H9 (cell line): ENCODE results near the gene TRAF5. TPM values are rescaled to one million over a fixed set of nuclear protein-coding genes. Genes with fewer than 3 reads are reported as not detected.

Experiments
- DNase-seq: peaks from one replicate; pipeline ENCODE4 v3.0.0-alpha.2; 2017
- H2AFZ ChIP-seq: one replicate; pipeline ENCODE4 v1.6.1; 2013; ENCODE audit warnings: mild to moderate bottlenecking, low read length, control low read depth, moderate library complexity
- H2AK5ac ChIP-seq: 2 replicates; pipeline ENCODE4 v1.6.1; 2013; ENCODE audit warnings: low read length, control low read depth, mixed read lengths; ENCODE audit not compliant: insufficient read length
- H2BK120ac ChIP-seq: one replicate; pipeline ENCODE4 v1.6.1; 2013; ENCODE audit warnings: low read depth, mild to moderate bottlenecking, low read length, control low read depth, inconsistent platforms; ENCODE audit not compliant: poor library complexity, severe bottlenecking
- H2BK12ac ChIP-seq: 2 replicates; pipeline ENCODE4 v1.6.1; 2013; ENCODE audit warnings: low read length, control low read depth, mixed read lengths, low read depth; ENCODE audit not compliant: insufficient read length
- H2BK15ac ChIP-seq: 2 replicates; pipeline ENCODE4 v1.6.1; 2013; ENCODE audit warnings: low read depth, low read length, control low read depth
- H2BK20ac ChIP-seq: one replicate; pipeline ENCODE4 v1.6.1; 2013; ENCODE audit warnings: low read depth, mild to moderate bottlenecking, low read length, control low read depth, inconsistent platforms; ENCODE audit not compliant: poor library complexity, severe bottlenecking
- H2BK5ac ChIP-seq: 2 replicates; pipeline ENCODE4 v1.6.1; 2013; ENCODE audit warnings: low read length, control low read depth, mixed read lengths; ENCODE audit not compliant: insufficient read length
- H3K14ac ChIP-seq: 2 replicates; pipeline ENCODE4 v1.6.1; 2013; ENCODE audit warnings: low read length, control low read depth; ENCODE audit not compliant: insufficient read depth
- H3K18ac ChIP-seq: 2 replicates; pipeline ENCODE4 v1.6.1; 2013; ENCODE audit warnings: low read depth, mild to moderate bottlenecking, mixed read lengths, low read length, control low read depth; ENCODE audit not compliant: insufficient read length
- H3K23ac ChIP-seq: 2 replicates; pipeline ENCODE4 v1.6.1; 2013; ENCODE audit warnings: low read length, control low read depth, mixed read lengths, low read depth; ENCODE audit not compliant: insufficient read length
- H3K23me2 ChIP-seq: 2 replicates; pipeline ENCODE4 v1.6.1; 2013; ENCODE audit warnings: low read depth, mild to moderate bottlenecking, mixed read lengths, low read length, control low read depth; ENCODE audit not compliant: insufficient read length, poor library complexity, severe bottlenecking
- H3K27ac ChIP-seq: 2 replicates; pipeline ENCODE4 v1.5.1; 2013; ENCODE audit warnings: low read length, control low read depth, mixed read lengths, low read depth; ENCODE audit not compliant: insufficient read length
- H3K27me3 ChIP-seq: 2 replicates; pipeline ENCODE4 v1.6.1; 2013; ENCODE audit warnings: low read length, control low read depth, inconsistent platforms; ENCODE audit not compliant: insufficient read depth
- H3K4ac ChIP-seq: 2 replicates; pipeline ENCODE4 v1.6.1; 2013; ENCODE audit warnings: low read depth, mild to moderate bottlenecking, control low read depth, inconsistent platforms, low read length, moderate library complexity
- H3K4me1 ChIP-seq: 2 replicates; pipeline ENCODE4 v1.6.1; 2013; ENCODE audit warnings: low read length, control low read depth, inconsistent platforms; ENCODE audit not compliant: insufficient read depth
- H3K4me2 ChIP-seq: 2 replicates; pipeline ENCODE4 v1.6.1; 2013; ENCODE audit warnings: low read length, control low read depth, mixed read lengths; ENCODE audit not compliant: insufficient read length, insufficient read depth
- H3K56ac ChIP-seq: 2 replicates; pipeline ENCODE4 v1.6.1; 2013; ENCODE audit warnings: low read depth, mild to moderate bottlenecking, mixed read lengths, low read length, control low read depth; ENCODE audit not compliant: insufficient read length
- H3K79me1 ChIP-seq: 2 replicates; pipeline ENCODE4 v1.6.1; 2013; ENCODE audit warnings: low read depth, mild to moderate bottlenecking, moderate library complexity, low read length, control low read depth, inconsistent platforms; ENCODE audit not compliant: insufficient read depth, poor library complexity, severe bottlenecking
- H3K79me2 ChIP-seq: 2 replicates; pipeline ENCODE4 v1.6.1; 2013; ENCODE audit warnings: low read length, control low read depth, inconsistent platforms; ENCODE audit not compliant: insufficient read depth
- H3K9ac ChIP-seq: 2 replicates; pipeline ENCODE4 v1.6.1; 2013; ENCODE audit warnings: low read length, control low read depth, mixed read lengths; ENCODE audit not compliant: insufficient read length; ENCODE audit errors: extremely low read depth
- H3K9me3 ChIP-seq: one replicate; pipeline ENCODE4 v1.6.1; 2013; ENCODE audit warnings: low read depth, low read length, inconsistent platforms; ENCODE audit not compliant: control insufficient read depth
- H3T11ph ChIP-seq: one replicate; pipeline ENCODE4 v1.6.1; 2013; ENCODE audit warnings: mild to moderate bottlenecking, low read length, control low read depth, inconsistent platforms
- H4K20me1 ChIP-seq: one replicate; pipeline ENCODE4 v1.6.1; 2013; ENCODE audit not compliant: control insufficient read depth, insufficient read length, insufficient read depth
- H4K5ac ChIP-seq: 2 replicates; pipeline ENCODE4 v1.6.1; 2013; ENCODE audit warnings: low read depth, mild to moderate bottlenecking, mixed read lengths, low read length, control low read depth; ENCODE audit not compliant: insufficient read length
- H4K8ac ChIP-seq: replicated peaks from 2 replicates; pipeline ENCODE4 v1.6.1; 2013; ENCODE audit warnings: low read length, control low read depth, mixed read lengths, low read depth; ENCODE audit not compliant: insufficient read length
- H4K91ac ChIP-seq: 2 replicates; pipeline ENCODE4 v1.6.1; 2013; ENCODE audit warnings: low read depth, mild to moderate bottlenecking, moderate library complexity, mixed read lengths, low read length, control low read depth; ENCODE audit not compliant: insufficient read length
- H3K27ac Mint-ChIP-seq, 3 experiments: 2 replicates in 2 of 3; 3 replicates in 1 of 3; pipeline ENCODE4 v1.8.0; 2020 to 2021; ENCODE audit warnings: mixed read lengths in 3 of 3, mild to moderate bottlenecking in 1 of 3, moderate library complexity in 1 of 3
- H3K27me3 Mint-ChIP-seq: 2 replicates; pipeline ENCODE4 v1.8.0; 2021; ENCODE audit warnings: low read depth, mild to moderate bottlenecking, moderate library complexity, mixed read lengths
- H3K36me3 Mint-ChIP-seq, 3 experiments: 2 replicates in 2 of 3; 3 replicates in 1 of 3; pipeline ENCODE4 v1.8.0; 2020 to 2021; ENCODE audit warnings: low read depth in 3 of 3, mixed read lengths in 3 of 3; ENCODE audit not compliant: insufficient read depth in 1 of 3
- H3K4me1 Mint-ChIP-seq, 2 experiments: 2 replicates each; pipeline ENCODE4 v1.8.0; 2020; ENCODE audit warnings: mixed read lengths in 2 of 2
- H3K4me3 Mint-ChIP-seq, 2 experiments: 2 replicates in 1 of 2; 3 replicates in 1 of 2; pipeline ENCODE4 v1.8.0; 2020 to 2021; ENCODE audit warnings: mild to moderate bottlenecking in 2 of 2, mixed read lengths in 2 of 2, moderate library complexity in 1 of 2
- H3K9me3 Mint-ChIP-seq, 2 experiments: 2 replicates in 1 of 2; 3 replicates in 1 of 2; pipeline ENCODE4 v1.8.0; 2020; ENCODE audit warnings: mild to moderate bottlenecking in 2 of 2, mixed read lengths in 2 of 2, moderate library complexity in 1 of 2
- CTCF ChIP-seq: fragments of 200-600 bp; sonication (generic); conservative IDR thresholded peaks from 3 replicates; pipeline ENCODE4 v1.8.0; 2021; ENCODE audit warnings: antibody characterized with exemption, mild to moderate bottlenecking
- WGBS: extraction: QIAGEN DNeasy Blood & Tissue Kit; methylation state at CpG from one replicate; pipeline ENCODE4 v1.1.7; 2013; ENCODE audit warnings: missing lambda C conversion rate, low lambda C conversion rate, mixed read lengths; ENCODE audit not compliant: insufficient read length; ENCODE audit errors: extremely low coverage; 5-methylcytosine and 5-hydroxymethylcytosine counted together
- total RNA-seq: library from RNA; stranded (reverse); gene quantifications from 2 replicates; pipeline ENCODE4 v1.2.1, GENCODE V29; 2021

TRAF5 gene
- total RNA-seq, 1 experiment from 2014 or later = 19.1 TPM

DNA sequence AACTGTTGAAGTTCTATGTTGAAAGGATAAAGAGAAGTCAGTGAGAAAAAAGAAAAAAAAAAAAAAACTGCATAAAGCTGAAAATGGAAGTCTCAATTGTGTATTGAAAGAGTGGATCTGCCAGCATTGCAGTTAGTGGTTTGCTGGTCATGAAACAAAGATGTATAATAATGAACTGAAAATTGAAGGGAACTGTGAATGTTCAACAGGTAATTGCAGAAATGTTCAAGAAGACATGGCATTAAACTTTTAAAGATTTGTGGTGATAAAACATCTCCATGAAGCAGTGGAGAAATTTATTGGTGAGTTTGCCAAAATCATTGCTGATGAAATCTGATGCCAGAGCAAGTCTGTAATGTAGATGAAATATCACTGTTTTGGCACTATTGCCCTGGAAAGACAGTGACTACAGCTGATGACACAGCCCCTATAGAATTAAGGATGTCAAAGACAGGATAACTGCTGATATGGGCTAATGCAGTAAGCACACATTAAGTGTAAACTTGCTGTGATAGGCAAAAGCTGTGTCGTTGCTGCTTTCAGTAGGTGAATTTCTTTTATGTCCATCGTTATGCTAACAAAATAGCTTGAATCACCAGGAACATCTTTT, 94.3 kb downstream of the TRAF5 start:
- H2BK12ac ChIP-seq = no peak overlapping the region
- H3K4ac ChIP-seq = no peak overlapping the region
- H3K23ac ChIP-seq = no peak overlapping the region
- Mint-ChIP-seq H3K27me3 (peaks cover 7% of the 10 kb centered on the region), H3K36me3 (peaks cover 0 to 9% (median 2%) of the 10 kb centered on the region in 3 experiments; a peak in 5 of 7 replicates), H3K4me1 (peaks cover 23 to 27% of the 10 kb centered on the region in 2 experiments), H3K9me3 (no peaks in the 10 kb centered on the region), H3K4me3 (no peak overlapping the region), H3K27ac (no peak overlapping the region)
- H2BK5ac ChIP-seq = no peak overlapping the region
- H2BK15ac ChIP-seq = no peak overlapping the region
- H2AFZ ChIP-seq = no peak overlapping the region
- no peak overlapping the region for H4K5ac ChIP-seq
- H3K79me1 ChIP-seq = no peaks in the 10 kb centered on the region
- DNase-seq = no peak
- no peaks in the 10 kb centered on the region; the same call in 1 of the 2 replicates for H3K79me2 ChIP-seq
- no peak overlapping the region for H2AK5ac ChIP-seq
- H3K56ac ChIP-seq = no peak overlapping the region
- H3K14ac ChIP-seq = no peak overlapping the region
- peaks cover 4% of the 10 kb centered on the region for H3K23me2 ChIP-seq
- H3T11ph ChIP-seq = no peak overlapping the region
- no peak overlapping the region for H3K9ac ChIP-seq
- no peaks in the 10 kb centered on the region for H3K9me3 ChIP-seq
- H3K27me3 ChIP-seq = no peaks in the 10 kb centered on the region; the same call in 1 of the 2 replicates
- no peak overlapping the region for H3K18ac ChIP-seq
- no peak overlapping the region for H3K27ac ChIP-seq
- H3K4me1 ChIP-seq = peaks cover 5% of the 10 kb centered on the region; the same call in 1 of the 2 replicates
- H4K20me1 ChIP-seq = no peaks in the 10 kb centered on the region
- no peak overlapping the region for H2BK20ac ChIP-seq
- no CpG with 5 or more reads among the region's 2 CpGs for WGBS
- TF ChIP-seq CTCF = no peak
- H4K8ac ChIP-seq = no peak overlapping the region
- no peak overlapping the region for H3K4me2 ChIP-seq
- H4K91ac ChIP-seq = no peak overlapping the region
- no peak overlapping the region for H2BK120ac ChIP-seq
